GM12878 (cell line): ENCODE data around the gene VIPR2.
"Not testable (repeated sequence)": the region's sequence is repeated elsewhere in the genome, so short reads cannot be mapped to it uniquely, and the experiment has no call there.

Experiments
- CEBPB ChIP-seq, 2 experiments: fragments of 150-350 bp in 1 of 2; IDR thresholded peaks; 2 replicates each; pipeline ENCODE4 v1.6.1; 2012 to 2014; ENCODE audit warnings: low read depth in 2 of 2, low read length in 2 of 2, borderline replicate concordance in 1 of 2, inconsistent platforms in 1 of 2
- CREB1 ChIP-seq: IDR thresholded peaks from 2 replicates; pipeline ENCODE4 v1.6.1; 2012; ENCODE audit warnings: low read depth, mild to moderate bottlenecking, inconsistent platforms
- CREM ChIP-seq: IDR thresholded peaks from 2 replicates; pipeline ENCODE4 v1.6.1; 2014; ENCODE audit warnings: antibody characterized with exemption, low read depth
- ETV6 ChIP-seq, 2 experiments: fragments of 450-650 bp in 1 of 2; IDR thresholded peaks in 1 of 2; conservative IDR thresholded peaks in 1 of 2; 2 replicates each; pipeline ENCODE4 v1.6.1; 2014; ENCODE audit warnings: antibody characterized with exemption in 1 of 2, borderline replicate concordance in 1 of 2, low read depth in 1 of 2, mild to moderate bottlenecking in 1 of 2, moderate library complexity in 1 of 2
- RAD21 ChIP-seq: IDR thresholded peaks from 2 replicates; pipeline ENCODE4 v1.6.1; 2011; ENCODE audit warnings: mild to moderate bottlenecking, low read depth, low read length, moderate library complexity; ENCODE audit not compliant: insufficient read depth
- SRF ChIP-seq, 2 experiments: IDR thresholded peaks; 2 replicates each; pipeline ENCODE4 v1.6.1; 2011; ENCODE audit warnings: low read depth in 2 of 2, low read length in 2 of 2, mild to moderate bottlenecking in 1 of 2, moderate library complexity in 1 of 2
- STAT1 ChIP-seq: fragments of 450-650 bp; conservative IDR thresholded peaks from 2 replicates; pipeline ENCODE4 v1.6.1; 2014; ENCODE audit warnings: antibody characterized with exemption, mild to moderate bottlenecking
- STAT3 ChIP-seq: IDR thresholded peaks from 2 replicates; pipeline ENCODE4 v1.6.1; 2011; ENCODE audit warnings: low read depth, low read length, improper control_type of control experiment
- YY1 ChIP-seq: IDR thresholded peaks from 2 replicates; pipeline ENCODE4 v1.6.1; 2011; ENCODE audit warnings: low read depth, mild to moderate bottlenecking, low read length
- TF ChIP-seq, protein P1 (sequence below): fragments of 450-650 bp; IDR thresholded peaks from 2 replicates; pipeline ENCODE4 v1.6.1; 2018; ENCODE audit warnings: mild to moderate bottlenecking, low read depth, moderate library complexity; ENCODE audit not compliant: partially characterized antibody
- TF ChIP-seq, protein P2 (sequence below): fragments of 150-350 bp; IDR thresholded peaks from 2 replicates; pipeline ENCODE4 v1.6.1; 2016; ENCODE audit warnings: low read depth, low read length
- TF ChIP-seq, protein P3 (sequence below), 3 experiments: IDR thresholded peaks in 2 of 3; conservative IDR thresholded peaks in 1 of 3; 2 replicates each; pipeline ENCODE4 v1.5.1; 2011; ENCODE audit warnings: low read depth in 3 of 3, low read length in 3 of 3, mild to moderate bottlenecking in 3 of 3, control low read depth in 2 of 3, moderate library complexity in 2 of 3, inconsistent platforms in 1 of 3, mixed read lengths in 1 of 3; ENCODE audit not compliant: control insufficient read depth in 2 of 3, insufficient read depth in 1 of 3; ENCODE audit errors: extremely low read depth in 1 of 3
- TF ChIP-seq, protein P4 (sequence below): fragments of 450-650 bp; formaldehyde crosslinking; IDR thresholded peaks from 2 replicates; pipeline ENCODE4 v1.5.0; 2022; ENCODE audit warnings: mild to moderate bottlenecking, missing genetic modification characterization
- TF ChIP-seq, protein P5 (sequence below): IDR thresholded peaks from 2 replicates; pipeline ENCODE4 v1.6.1; 2012; ENCODE audit warnings: low read depth, low read length, improper control_type of control experiment

DNA sequence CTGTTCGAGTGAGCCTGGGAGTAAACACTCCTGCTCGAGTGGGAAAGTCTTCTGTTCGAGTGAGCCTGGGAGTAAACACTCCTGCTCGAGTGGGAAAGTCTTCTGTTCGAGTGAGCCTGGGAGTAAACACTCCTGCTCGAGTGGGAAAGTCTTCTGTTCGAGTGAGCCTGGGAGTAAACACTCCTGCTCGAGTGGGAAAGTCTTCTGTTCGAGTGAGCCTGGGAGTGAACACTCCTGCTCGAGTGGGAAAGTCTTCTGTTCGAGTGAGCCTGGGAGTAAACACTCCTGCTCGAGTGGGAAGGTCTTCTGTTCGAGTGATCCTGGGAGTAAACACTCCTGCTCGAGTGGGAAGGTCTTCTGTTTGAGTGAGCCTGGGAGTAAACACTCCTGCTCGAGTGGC, 162.6 kb downstream of the VIPR2 start:
- TF ChIP-seq, protein P1, sequence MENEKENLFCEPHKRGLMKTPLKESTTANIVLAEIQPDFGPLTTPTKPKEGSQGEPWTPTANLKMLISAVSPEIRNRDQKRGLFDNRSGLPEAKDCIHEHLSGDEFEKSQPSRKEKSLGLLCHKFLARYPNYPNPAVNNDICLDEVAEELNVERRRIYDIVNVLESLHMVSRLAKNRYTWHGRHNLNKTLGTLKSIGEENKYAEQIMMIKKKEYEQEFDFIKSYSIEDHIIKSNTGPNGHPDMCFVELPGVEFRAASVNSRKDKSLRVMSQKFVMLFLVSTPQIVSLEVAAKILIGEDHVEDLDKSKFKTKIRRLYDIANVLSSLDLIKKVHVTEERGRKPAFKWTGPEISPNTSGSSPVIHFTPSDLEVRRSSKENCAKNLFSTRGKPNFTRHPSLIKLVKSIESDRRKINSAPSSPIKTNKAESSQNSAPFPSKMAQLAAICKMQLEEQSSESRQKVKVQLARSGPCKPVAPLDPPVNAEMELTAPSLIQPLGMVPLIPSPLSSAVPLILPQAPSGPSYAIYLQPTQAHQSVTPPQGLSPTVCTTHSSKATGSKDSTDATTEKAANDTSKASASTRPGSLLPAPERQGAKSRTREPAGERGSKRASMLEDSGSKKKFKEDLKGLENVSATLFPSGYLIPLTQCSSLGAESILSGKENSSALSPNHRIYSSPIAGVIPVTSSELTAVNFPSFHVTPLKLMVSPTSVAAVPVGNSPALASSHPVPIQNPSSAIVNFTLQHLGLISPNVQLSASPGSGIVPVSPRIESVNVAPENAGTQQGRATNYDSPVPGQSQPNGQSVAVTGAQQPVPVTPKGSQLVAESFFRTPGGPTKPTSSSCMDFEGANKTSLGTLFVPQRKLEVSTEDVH: not testable (repeated sequence)
- TF ChIP-seq ETV6 (conservative IDR thresholded peaks at IDR 0.05 in 1 of 2, IDR thresholded peaks at IDR 0.05 in 1 of 2; ENCODE audit: borderline replicate concordance in 1 of 2, low read depth in 1 of 2); CREM; STAT1; CREB1; CEBPB (IDR thresholded peaks at IDR 0.05; ENCODE audit: borderline replicate concordance in 1 of 2, low read depth in 2 of 2, low read length in 2 of 2); STAT3; RAD21; SRF (IDR thresholded peaks at IDR 0.05; ENCODE audit: low read depth in 2 of 2, low read length in 2 of 2); YY1: not testable (repeated sequence)
- TF ChIP-seq, protein P2, sequence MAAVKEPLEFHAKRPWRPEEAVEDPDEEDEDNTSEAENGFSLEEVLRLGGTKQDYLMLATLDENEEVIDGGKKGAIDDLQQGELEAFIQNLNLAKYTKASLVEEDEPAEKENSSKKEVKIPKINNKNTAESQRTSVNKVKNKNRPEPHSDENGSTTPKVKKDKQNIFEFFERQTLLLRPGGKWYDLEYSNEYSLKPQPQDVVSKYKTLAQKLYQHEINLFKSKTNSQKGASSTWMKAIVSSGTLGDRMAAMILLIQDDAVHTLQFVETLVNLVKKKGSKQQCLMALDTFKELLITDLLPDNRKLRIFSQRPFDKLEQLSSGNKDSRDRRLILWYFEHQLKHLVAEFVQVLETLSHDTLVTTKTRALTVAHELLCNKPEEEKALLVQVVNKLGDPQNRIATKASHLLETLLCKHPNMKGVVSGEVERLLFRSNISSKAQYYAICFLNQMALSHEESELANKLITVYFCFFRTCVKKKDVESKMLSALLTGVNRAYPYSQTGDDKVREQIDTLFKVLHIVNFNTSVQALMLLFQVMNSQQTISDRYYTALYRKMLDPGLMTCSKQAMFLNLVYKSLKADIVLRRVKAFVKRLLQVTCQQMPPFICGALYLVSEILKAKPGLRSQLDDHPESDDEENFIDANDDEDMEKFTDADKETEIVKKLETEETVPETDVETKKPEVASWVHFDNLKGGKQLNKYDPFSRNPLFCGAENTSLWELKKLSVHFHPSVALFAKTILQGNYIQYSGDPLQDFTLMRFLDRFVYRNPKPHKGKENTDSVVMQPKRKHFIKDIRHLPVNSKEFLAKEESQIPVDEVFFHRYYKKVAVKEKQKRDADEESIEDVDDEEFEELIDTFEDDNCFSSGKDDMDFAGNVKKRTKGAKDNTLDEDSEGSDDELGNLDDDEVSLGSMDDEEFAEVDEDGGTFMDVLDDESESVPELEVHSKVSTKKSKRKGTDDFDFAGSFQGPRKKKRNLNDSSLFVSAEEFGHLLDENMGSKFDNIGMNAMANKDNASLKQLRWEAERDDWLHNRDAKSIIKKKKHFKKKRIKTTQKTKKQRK: not testable (repeated sequence)
- TF ChIP-seq, protein P3, sequence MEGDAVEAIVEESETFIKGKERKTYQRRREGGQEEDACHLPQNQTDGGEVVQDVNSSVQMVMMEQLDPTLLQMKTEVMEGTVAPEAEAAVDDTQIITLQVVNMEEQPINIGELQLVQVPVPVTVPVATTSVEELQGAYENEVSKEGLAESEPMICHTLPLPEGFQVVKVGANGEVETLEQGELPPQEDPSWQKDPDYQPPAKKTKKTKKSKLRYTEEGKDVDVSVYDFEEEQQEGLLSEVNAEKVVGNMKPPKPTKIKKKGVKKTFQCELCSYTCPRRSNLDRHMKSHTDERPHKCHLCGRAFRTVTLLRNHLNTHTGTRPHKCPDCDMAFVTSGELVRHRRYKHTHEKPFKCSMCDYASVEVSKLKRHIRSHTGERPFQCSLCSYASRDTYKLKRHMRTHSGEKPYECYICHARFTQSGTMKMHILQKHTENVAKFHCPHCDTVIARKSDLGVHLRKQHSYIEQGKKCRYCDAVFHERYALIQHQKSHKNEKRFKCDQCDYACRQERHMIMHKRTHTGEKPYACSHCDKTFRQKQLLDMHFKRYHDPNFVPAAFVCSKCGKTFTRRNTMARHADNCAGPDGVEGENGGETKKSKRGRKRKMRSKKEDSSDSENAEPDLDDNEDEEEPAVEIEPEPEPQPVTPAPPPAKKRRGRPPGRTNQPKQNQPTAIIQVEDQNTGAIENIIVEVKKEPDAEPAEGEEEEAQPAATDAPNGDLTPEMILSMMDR (IDR thresholded peaks at IDR 0.05 in 2 of 3, conservative IDR thresholded peaks at IDR 0.05 in 1 of 3; ENCODE audit: control insufficient read depth in 2 of 3, extremely low read depth in 1 of 3, insufficient read depth in 1 of 3, low read depth in 3 of 3, low read length in 3 of 3): not testable (repeated sequence)
- TF ChIP-seq, protein P4, sequence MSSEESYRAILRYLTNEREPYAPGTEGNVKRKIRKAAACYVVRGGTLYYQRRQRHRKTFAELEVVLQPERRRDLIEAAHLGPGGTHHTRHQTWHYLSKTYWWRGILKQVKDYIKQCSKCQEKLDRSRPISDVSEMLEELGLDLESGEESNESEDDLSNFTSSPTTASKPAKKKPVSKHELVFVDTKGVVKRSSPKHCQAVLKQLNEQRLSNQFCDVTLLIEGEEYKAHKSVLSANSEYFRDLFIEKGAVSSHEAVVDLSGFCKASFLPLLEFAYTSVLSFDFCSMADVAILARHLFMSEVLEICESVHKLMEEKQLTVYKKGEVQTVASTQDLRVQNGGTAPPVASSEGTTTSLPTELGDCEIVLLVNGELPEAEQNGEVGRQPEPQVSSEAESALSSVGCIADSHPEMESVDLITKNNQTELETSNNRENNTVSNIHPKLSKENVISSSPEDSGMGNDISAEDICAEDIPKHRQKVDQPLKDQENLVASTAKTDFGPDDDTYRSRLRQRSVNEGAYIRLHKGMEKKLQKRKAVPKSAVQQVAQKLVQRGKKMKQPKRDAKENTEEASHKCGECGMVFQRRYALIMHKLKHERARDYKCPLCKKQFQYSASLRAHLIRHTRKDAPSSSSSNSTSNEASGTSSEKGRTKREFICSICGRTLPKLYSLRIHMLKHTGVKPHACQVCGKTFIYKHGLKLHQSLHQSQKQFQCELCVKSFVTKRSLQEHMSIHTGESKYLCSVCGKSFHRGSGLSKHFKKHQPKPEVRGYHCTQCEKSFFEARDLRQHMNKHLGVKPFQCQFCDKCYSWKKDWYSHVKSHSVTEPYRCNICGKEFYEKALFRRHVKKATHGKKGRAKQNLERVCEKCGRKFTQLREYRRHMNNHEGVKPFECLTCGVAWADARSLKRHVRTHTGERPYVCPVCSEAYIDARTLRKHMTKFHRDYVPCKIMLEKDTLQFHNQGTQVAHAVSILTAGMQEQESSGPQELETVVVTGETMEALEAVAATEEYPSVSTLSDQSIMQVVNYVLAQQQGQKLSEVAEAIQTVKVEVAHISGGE (CRISPR knock-in tag): not testable (repeated sequence)
- TF ChIP-seq, protein P5, sequence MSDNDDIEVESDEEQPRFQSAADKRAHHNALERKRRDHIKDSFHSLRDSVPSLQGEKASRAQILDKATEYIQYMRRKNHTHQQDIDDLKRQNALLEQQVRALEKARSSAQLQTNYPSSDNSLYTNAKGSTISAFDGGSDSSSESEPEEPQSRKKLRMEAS: not testable (repeated sequence)
